SK-N-MC (cell line): ENCODE data around the gene LMF1.

Experiments used
- DNase-seq: peaks from one replicate; pipeline ENCODE4 v3.0.0-alpha.2; 2011; ENCODE audit warnings: low read depth, low spot score
- H3K27ac ChIP-seq: fragments of 200-600 bp; sonication (generic); 2 replicates; pipeline ENCODE4 v1.5.1; 2016; ENCODE audit warnings: mixed run types
- H3K36me3 ChIP-seq: fragments of 200-600 bp; sonication (generic); 2 replicates; pipeline ENCODE4 v1.6.1; 2017; ENCODE audit warnings: antibody characterized with exemption, low read length, mixed read lengths; ENCODE audit not compliant: insufficient read depth
- H3K4me3 ChIP-seq: fragments of 200-600 bp; sonication (generic); 2 replicates; pipeline ENCODE4 v1.5.1; 2016
- H3K9ac ChIP-seq: fragments of 200-600 bp; sonication (generic); 2 replicates; pipeline ENCODE4 v1.8.0; 2017; ENCODE audit warnings: mixed run types, mixed read lengths; ENCODE audit not compliant: insufficient read length
- H3K9me3 ChIP-seq: fragments of 200-600 bp; sonication (generic); 2 replicates; pipeline ENCODE4 v1.6.1; 2017; ENCODE audit warnings: low read depth, mild to moderate bottlenecking, antibody characterized with exemption, low read length, moderate library complexity, mixed read lengths
- EZH2 ChIP-seq: fragments of 200-600 bp; sonication (generic); IDR thresholded peaks from one replicate; pipeline ENCODE4 v1.6.1; 2017; ENCODE audit warnings: antibody characterized with exemption
- FOXP2 ChIP-seq: optimal IDR thresholded peaks from 2 replicates; pipeline ENCODE3; 2011; ENCODE audit warnings: mild to moderate bottlenecking, moderate library complexity; ENCODE audit not compliant: insufficient read depth; ENCODE audit errors: extremely low read length, control extremely low read depth
- POLR2AphosphoS5 ChIP-seq: IDR thresholded peaks from 2 replicates; pipeline ENCODE4 v1.6.1; 2012; ENCODE audit warnings: mild to moderate bottlenecking, low read depth, low read length, borderline replicate concordance

The LMF1 gene

DNA sequence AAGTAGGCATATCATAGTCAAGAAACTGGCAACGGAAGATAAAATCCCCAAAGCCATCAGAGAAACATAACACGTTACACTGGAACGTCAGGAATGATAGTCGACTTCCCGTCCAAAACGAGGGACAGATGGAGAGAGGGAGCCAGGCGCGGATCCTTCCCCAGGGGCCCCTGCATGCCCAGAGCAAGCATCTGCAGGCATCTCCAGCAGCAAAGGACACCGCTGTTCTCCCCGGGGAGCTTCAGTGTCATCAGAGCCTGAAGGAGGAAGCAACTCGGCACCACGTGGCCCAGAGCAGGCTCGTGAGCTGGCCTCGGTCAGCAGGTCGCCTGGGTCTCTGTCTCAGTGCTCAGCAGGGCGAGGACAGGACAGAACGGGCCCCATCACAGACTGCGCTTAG, 50.1 kb downstream of the LMF1 start:
- H3K36me3 ChIP-seq, result peaks cover 5% of the 10 kb centered on the region; the same call in 1 of the 2 replicates
- no peaks in the 10 kb centered on the region for H3K9me3 ChIP-seq
- no peak for TF ChIP-seq POLR2AphosphoS5
- TF ChIP-seq FOXP2, result no peak
- no peak for TF ChIP-seq EZH2
- no peak for DNase-seq
- H3K27ac ChIP-seq, result no peak overlapping the region
- H3K9ac ChIP-seq, result no peak overlapping the region
- H3K4me3 ChIP-seq, result no peak overlapping the region

DNA sequence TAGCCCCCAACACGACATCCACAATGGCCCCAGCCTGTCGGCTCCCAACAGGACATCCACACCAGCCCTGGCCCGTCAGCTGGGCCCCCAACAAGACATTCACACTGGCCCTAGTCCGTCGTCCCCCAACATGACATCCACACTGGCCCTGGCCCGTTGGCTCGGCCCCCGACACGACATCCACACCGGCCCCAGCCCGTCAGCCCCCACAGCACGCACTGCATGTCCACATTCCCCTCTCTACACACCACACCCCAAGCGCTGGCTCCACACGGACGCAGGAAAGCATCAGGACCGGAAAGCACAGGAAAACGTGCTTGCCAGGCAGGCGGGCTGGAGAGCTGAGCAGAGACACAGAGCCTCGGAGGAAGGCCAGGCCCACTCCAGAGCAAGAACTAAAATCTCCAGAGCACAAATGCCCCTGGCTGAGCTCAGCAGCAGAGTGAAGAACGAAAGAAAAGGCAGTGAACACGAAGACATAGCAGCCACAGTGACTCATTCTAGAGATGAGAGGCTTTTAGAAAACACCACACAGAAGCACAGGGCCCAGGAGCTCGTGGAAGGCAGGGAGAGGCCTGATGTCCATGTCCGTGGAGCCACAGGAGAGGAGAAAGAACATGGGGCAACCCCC, 50.6 kb downstream of the LMF1 start:
- no peak for DNase-seq
- Histone ChIP-seq H3K9me3 (no peaks in the 10 kb centered on the region), H3K27ac (no peak overlapping the region), H3K4me3 (no peak overlapping the region), H3K9ac (no peak overlapping the region), H3K36me3 (peaks cover 5% of the 10 kb centered on the region; the same call in 1 of the 2 replicates)
- no peak for TF ChIP-seq EZH2
- TF ChIP-seq POLR2AphosphoS5, result no peak
- TF ChIP-seq FOXP2, result no peak

DNA sequence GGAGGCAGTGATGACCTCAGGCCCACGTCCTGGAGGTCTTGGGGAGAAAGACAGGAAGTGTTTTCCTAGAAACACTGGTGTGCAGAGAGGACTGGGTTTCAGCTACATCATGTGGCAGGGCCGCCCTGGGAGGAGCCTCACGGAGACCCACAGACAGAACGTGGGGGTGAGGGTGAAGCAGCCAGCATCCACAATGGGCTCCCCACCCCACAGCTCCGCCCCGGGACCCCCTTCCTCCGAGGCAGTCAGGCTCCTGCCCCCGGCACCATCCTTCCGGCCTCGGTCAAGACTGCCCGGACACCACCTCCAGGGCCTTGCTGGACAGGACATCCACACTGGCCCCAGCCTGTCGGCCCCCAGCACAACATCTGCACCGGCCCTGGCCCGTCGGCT, 51.1 kb downstream of the LMF1 start:
- H3K9me3 ChIP-seq, result no peaks in the 10 kb centered on the region
- no peak overlapping the region for H3K9ac ChIP-seq
- no peak for TF ChIP-seq FOXP2
- TF ChIP-seq POLR2AphosphoS5, result no peak
- no peak for TF ChIP-seq EZH2
- no peak overlapping the region for H3K4me3 ChIP-seq
- no peak overlapping the region for H3K27ac ChIP-seq
- DNase-seq, result no peak
- H3K36me3 ChIP-seq, result peaks cover 5% of the 10 kb centered on the region; the same call in 1 of the 2 replicates

DNA sequence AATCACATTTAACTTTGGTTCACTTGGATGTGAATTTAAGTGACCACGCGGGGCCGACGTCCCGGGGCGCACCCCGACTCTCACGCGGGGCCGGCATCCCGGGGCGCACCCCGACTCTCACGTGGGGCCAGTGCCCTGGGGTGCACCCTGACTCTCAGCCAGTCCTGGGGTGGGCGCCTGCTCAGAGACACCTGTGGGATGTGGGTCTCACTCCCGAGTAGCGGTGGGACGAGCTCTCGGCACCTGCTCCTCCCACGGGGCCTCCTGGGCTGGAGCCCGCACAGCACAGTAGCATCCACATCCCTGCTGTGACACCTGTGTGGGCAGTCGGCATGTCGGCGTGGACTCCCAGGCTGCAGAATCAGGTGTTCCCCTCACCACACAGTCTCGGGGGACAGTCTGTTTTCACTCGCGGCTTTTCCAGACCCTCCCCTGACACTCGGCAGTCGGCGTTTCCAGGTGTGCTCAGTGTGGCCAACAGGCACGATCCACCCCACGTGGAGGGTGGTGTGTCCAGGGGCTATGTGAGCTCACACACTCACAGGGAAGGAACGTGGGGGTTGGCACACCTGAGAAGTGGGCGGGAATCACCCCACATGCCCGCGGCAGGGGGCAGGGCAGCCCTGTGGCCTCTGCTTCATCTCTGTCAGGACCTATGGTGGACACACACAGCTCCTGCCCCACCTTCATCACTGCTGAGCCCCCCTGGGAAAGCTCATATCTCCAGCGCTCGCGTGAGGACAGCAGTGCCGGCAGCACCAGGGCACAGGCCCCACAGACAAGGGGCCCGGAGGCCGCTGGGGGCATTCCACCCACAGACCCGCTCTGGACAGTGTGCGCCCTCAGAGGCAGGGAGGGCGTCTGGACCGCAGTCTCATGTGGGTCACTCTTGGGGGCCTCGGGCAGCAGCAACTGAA, 51.8 kb downstream of the LMF1 start:
- no peak overlapping the region for H3K9ac ChIP-seq
- no peaks in the 10 kb centered on the region for H3K9me3 ChIP-seq
- TF ChIP-seq FOXP2, result no peak
- no peak for TF ChIP-seq POLR2AphosphoS5
- no peak for TF ChIP-seq EZH2
- DNase-seq, result no peak
- H3K36me3 ChIP-seq, result peaks cover 5% of the 10 kb centered on the region; the same call in 1 of the 2 replicates
- H3K4me3 ChIP-seq, result no peak overlapping the region
- no peak overlapping the region for H3K27ac ChIP-seq

DNA sequence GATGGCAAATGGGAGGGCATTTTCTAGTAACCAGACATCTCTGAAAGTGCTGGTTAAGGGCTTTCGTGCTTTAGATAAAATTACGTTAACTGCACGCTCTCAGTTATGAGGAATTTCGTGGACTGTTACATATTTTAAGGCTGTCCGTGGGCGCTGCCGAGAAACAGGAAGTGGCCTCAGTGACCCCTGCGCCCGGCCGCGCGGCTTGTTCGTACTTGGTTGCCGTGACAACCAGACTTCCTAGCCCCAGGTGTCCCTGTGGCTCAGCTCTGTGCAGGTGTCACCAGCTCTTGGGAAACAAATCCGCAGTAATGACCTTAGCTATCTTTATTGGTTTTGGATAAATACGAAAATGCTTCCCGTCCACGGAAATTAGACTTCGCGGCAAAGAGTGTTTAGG, 52.7 kb downstream of the LMF1 start:
- Histone ChIP-seq H3K9ac (no peak overlapping the region), H3K27ac (no peak overlapping the region)

DNA sequence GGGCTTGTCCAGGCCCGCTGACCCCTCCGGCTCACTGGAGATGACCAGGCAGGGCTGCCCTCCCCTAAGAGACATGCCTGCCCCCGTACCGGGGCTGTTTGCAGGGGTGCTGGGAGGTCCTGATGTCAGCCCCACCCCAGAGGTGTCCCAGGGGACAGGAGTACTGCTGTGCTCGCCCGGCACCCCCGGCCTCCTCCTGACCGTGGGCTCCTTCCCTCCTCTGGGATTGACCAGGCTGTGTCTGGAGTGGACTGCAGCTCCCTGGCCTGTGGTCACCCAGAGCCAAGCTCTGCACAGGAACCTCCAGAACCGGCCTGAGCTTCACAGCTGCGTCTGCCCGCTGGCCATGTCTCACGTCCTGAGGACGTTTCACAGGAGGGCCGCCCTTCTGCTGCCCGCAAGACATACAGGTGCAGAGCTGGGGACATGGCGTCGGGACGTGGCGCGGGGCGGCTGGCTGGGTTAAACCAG, 53.2 kb downstream of the LMF1 start:
- H3K27ac ChIP-seq, result no peak overlapping the region
- DNase-seq, result no peak
- H3K9ac ChIP-seq, result no peak overlapping the region
- H3K9me3 ChIP-seq, result no peaks in the 10 kb centered on the region
- H3K4me3 ChIP-seq, result no peak overlapping the region
- H3K36me3 ChIP-seq, result no peaks in the 10 kb centered on the region; the same call in 1 of the 2 replicates
- TF ChIP-seq FOXP2, result no peak
- TF ChIP-seq POLR2AphosphoS5, result no peak
- TF ChIP-seq EZH2, result no peak

More for the DNA sequence above, 52.7 kb downstream of the LMF1 start:
- H3K4me3 ChIP-seq, result no peak overlapping the region
- DNase-seq, result no peak
- no peak for TF ChIP-seq POLR2AphosphoS5
- H3K9me3 ChIP-seq, result no peaks in the 10 kb centered on the region
- peaks cover under 1% of the 10 kb centered on the region; the same call in 1 of the 2 replicates for H3K36me3 ChIP-seq

DNA sequence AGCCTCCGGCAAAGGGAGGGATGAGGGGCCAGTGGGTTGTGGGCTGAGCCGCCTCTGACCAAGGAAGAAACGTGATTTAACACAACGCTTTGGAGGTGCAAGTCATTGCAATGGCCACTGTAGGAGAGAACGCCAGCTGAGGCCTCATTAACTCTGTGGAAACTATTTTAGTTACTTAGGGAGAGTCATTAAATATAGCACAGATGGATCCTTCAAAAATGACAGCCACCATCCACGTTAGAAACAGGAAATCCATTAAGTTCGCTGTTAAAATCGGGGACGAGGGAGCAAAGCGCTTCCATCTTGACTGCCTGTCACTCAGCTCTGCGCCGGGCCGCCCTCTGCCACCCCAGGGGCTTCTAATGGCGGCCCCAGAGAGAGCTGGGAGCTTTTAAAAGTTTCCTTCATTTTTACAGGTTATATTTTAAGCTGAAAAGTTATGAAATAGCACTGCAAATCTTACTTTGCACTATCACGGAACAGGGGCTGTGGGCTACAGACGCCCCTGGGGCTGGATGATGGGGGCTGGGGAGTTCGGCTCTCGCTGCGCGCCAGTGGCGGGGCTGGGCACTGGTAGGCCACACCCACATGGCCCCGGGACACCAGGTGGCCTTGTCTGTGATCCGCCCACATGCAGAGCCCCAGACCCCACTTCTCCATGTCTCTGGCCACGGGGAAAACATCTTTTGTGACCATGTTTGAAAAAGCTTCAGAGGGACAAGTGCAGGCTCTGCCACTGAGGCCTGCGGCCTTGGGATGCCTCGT, 54.6 kb downstream of the LMF1 start:
- H3K27ac ChIP-seq, result no peak overlapping the region
- no peak for DNase-seq
- H3K9me3 ChIP-seq, result no peaks in the 10 kb centered on the region
- no peak overlapping the region for H3K4me3 ChIP-seq
- no peaks in the 10 kb centered on the region for H3K36me3 ChIP-seq
- TF ChIP-seq EZH2 (no peak), POLR2AphosphoS5 (no peak), FOXP2 (no peak)
- H3K9ac ChIP-seq, result no peak overlapping the region

DNA sequence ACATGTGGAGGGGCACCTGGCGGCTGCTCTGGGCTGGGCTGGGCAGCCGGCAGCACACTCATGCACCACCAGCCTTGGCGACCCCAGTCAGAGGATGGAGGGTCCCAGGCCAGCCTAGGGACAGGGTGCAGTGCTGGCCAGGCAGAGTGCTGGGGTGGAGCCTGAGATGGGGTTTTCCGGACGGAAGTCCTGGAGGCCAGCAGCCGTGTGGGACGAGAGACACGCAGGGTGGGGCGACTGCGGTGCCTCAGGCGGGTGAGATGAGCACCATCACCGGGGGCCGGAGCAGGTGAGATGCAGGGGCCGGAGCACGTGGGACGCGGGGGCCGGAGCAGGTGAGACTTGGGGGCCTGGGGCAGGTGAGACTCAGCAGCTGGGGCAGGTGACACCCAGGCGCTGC, 55.2 kb downstream of the LMF1 start:
- Histone ChIP-seq H3K9ac (no peak overlapping the region), H3K36me3 (no peaks in the 10 kb centered on the region), H3K27ac (no peak overlapping the region), H3K9me3 (no peaks in the 10 kb centered on the region), H3K4me3 (no peak overlapping the region)
- no peak for DNase-seq
- TF ChIP-seq EZH2 (no peak), FOXP2 (no peak), POLR2AphosphoS5 (no peak)
